ENCODE data around the gene ROR2. TPM values are rescaled to one million over a fixed set of nuclear protein-coding genes. Genes with fewer than 3 reads are reported as not detected.

ROR2 gene
- total and polyA plus RNA-seq, 11 donors: 0.18 to 9.0 (median 0.49) TPM

DNA sequence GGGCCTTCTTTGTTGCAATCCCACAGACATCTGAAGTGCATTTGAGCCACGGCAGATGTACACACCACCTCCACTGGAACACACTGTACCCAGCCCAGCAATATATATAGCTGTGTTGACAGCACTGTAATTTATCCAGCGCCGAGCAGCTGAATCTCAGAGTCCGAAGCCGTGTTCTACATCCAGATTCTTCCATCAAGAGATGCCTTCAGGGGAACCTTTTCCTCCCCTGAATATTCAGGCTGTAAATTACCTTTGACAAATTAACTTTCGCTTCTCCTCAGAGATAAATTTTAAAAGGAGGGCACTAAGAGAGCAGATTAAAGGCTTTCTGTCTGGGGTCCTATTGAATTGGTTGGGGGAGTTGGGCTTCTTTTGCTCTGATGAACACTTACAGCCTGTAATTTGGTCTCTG, 76.4 kb downstream of the ROR2 start:
- Histone ChIP-seq H3K27me3 (no peaks in the 10 kb centered on the region), H3K27ac (peak overlapping the region in 3 of 12 donors; percentile 30 to 81 (median 38)), H3K4me3 (no peak overlapping the region), H3K36me3 (no peaks in the 10 kb centered on the region), H3K4me1 (no peaks in the 10 kb centered on the region), H3K9me3 (no peaks in the 10 kb centered on the region)
- ATAC-seq (peak; percentile 83 to 96 (median 92)), DNase-seq (peak in 1 of 5 donors; percentile 51)
- TF ChIP-seq POLR2A (IDR thresholded peaks at IDR 0.05): no peak
- TF ChIP-seq, protein P1, sequence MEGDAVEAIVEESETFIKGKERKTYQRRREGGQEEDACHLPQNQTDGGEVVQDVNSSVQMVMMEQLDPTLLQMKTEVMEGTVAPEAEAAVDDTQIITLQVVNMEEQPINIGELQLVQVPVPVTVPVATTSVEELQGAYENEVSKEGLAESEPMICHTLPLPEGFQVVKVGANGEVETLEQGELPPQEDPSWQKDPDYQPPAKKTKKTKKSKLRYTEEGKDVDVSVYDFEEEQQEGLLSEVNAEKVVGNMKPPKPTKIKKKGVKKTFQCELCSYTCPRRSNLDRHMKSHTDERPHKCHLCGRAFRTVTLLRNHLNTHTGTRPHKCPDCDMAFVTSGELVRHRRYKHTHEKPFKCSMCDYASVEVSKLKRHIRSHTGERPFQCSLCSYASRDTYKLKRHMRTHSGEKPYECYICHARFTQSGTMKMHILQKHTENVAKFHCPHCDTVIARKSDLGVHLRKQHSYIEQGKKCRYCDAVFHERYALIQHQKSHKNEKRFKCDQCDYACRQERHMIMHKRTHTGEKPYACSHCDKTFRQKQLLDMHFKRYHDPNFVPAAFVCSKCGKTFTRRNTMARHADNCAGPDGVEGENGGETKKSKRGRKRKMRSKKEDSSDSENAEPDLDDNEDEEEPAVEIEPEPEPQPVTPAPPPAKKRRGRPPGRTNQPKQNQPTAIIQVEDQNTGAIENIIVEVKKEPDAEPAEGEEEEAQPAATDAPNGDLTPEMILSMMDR (IDR thresholded peaks at IDR 0.05): no peak
- intact Hi-C loops (cut with DNase I): no loop called here
- WGBS, 4 donors: 60 to 63% (median 60%) methylated on average over 6 of the region's 6 CpGs

DNA sequence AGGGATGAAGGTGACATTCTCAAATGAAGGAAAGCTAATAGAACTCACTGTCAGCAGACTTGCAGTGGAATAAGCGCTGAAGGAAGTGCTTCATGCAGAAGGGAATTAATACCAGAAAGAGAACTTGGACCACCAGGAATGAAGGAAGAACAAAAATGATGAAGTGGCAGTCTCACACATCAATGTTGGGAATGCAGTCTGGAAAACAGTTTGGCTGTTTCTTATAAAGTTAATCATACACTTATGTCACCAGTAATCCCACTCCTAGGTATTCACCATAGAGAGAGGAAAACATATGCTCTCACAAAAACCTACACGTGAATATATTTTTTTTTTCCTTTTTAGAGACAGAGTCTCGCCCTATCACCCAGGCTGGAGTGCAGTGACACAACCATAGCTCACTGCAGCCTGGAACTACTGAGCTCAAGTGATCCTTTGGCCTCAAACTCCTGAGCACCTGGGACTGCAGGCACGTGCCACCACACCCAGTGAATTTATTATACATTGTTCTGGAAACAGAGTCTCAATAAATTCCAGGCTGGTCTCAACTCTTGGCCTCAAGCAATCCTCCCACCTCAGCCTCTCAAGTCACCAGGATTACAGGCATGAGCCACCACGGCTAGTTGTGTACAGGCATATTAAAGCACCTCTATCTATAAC, 81.2 kb downstream of the ROR2 start:
- no peaks in the 10 kb centered on the region for H3K4me1 ChIP-seq

DNA sequence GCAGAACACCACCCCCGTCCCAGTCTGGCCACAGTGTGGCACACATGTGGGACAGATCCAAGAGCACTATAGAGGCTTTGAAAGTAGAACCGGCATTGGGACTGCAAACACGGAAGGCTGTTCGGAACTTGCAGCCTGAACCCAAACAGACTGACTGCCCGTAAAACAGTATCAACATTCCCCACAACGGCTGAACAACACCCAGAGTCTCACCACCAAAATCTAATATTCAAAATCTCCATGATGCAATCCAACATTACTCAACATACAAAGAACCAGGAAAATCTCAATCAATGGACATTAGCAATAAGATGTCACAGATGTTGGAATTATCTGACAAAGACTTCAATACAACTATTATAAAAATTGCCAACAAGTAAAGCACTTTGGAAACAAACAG, 82.3 kb downstream of the ROR2 start:
- no peak overlapping the region for H3K4me3 ChIP-seq
- H3K27me3 ChIP-seq: no peaks in the 10 kb centered on the region
- DNase-seq (no peak), ATAC-seq (no peak)
- H3K36me3 ChIP-seq: no peaks in the 10 kb centered on the region
- H3K27ac ChIP-seq: peak overlapping the region in 1 of 12 donors; percentile 71
- WGBS, 4 donors: 65 to 88% (median 74%) methylated on average over 6 of the region's 6 CpGs
- TF ChIP-seq, protein P1 (IDR thresholded peaks at IDR 0.05): no peak
- no peak for TF ChIP-seq POLR2A (IDR thresholded peaks at IDR 0.05)
- H3K9me3 ChIP-seq: no peaks in the 10 kb centered on the region
- H3K4me1 ChIP-seq: no peaks in the 10 kb centered on the region
- intact Hi-C loops (cut with DNase I): no loop called here

More for the DNA sequence above, 81.2 kb downstream of the ROR2 start:
- WGBS, 4 donors: 75 to 78% (median 75%) methylated on average over 5 of the region's 5 CpGs
- Histone ChIP-seq H3K27me3 (no peaks in the 10 kb centered on the region), H3K9me3 (no peaks in the 10 kb centered on the region), H3K27ac (peak overlapping the region in 1 of 12 donors; percentile 71), H3K4me3 (no peak overlapping the region), H3K36me3 (no peaks in the 10 kb centered on the region)
- ATAC-seq (no peak), DNase-seq (no peak)
- intact Hi-C loops (cut with DNase I): no loop called here
- no peak for TF ChIP-seq POLR2A (IDR thresholded peaks at IDR 0.05)
- TF ChIP-seq, protein P1 (IDR thresholded peaks at IDR 0.05): no peak

DNA sequence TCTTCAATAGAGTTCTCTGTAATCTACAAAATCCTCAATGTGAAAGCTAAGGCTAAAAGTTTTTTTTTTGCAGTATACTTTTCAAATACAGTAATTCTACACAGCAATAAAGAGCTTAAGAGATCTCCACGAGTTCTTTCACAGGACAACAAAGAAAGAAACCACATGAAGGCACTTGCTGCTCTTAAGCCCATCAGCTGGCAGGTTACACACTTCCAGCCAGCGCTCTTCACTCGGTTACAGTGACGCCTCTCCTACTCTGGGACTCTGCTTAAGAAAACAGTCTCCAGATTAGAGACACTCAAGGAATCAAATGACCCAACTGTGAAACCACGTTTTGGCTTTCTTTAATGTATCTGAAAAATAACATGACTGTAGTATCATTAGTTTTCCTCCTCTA, 85.0 kb downstream of the ROR2 start:
- no peaks in the 10 kb centered on the region for H3K4me1 ChIP-seq
- no peaks in the 10 kb centered on the region for H3K27me3 ChIP-seq
- no peak for ATAC-seq
- H3K9me3 ChIP-seq: peaks cover 0 to 7% (median 0%) of the 10 kb centered on the region in 12 donors
- H3K27ac ChIP-seq: peak overlapping the region in 1 of 12 donors; percentile 71
- no peak for DNase-seq
- intact Hi-C loops (cut with DNase I): no loop called here
- no peak overlapping the region for H3K4me3 ChIP-seq
- no peaks in the 10 kb centered on the region for H3K36me3 ChIP-seq
- TF ChIP-seq, protein P1 (IDR thresholded peaks at IDR 0.05): no peak
- no peak for TF ChIP-seq POLR2A (IDR thresholded peaks at IDR 0.05)
- WGBS, 4 donors: 37 to 50% (median 38%) methylated on average over 5 of the region's 5 CpGs

Measured in heart left ventricle (tissue), 16 donors.